Nephron (organoid): Measurements from ENCODE around the gene MLH3.

ENCODE experiments used
- H3K27ac Mint-ChIP-seq, 3 experiments: 2 replicates each; pipeline ENCODE4 v1.8.0; 2020; ENCODE audit warnings: mixed read lengths in 3 of 3, mild to moderate bottlenecking in 2 of 3, moderate library complexity in 1 of 3
- H3K27me3 Mint-ChIP-seq: 2 replicates; pipeline ENCODE4 v1.8.0; 2021; ENCODE audit warnings: low read depth, mild to moderate bottlenecking, moderate library complexity, mixed read lengths
- H3K36me3 Mint-ChIP-seq: 2 replicates; pipeline ENCODE4 v1.8.0; 2020; ENCODE audit warnings: low read depth, mixed read lengths
- H3K4me1 Mint-ChIP-seq: 2 replicates; pipeline ENCODE4 v1.8.0; 2020; ENCODE audit warnings: mixed read lengths
- H3K4me3 Mint-ChIP-seq, 3 experiments: 2 replicates each; pipeline ENCODE4 v1.8.0; 2020; ENCODE audit warnings: mild to moderate bottlenecking in 3 of 3, mixed read lengths in 3 of 3, moderate library complexity in 2 of 3
- H3K9me3 Mint-ChIP-seq: 2 replicates; pipeline ENCODE4 v1.8.0; 2020; ENCODE audit warnings: mixed read lengths
- CTCF ChIP-seq, 3 experiments: fragments of 200-600 bp; sonication (generic); IDR thresholded peaks; one replicate each; pipeline ENCODE4 v1.5.0; 2021; ENCODE audit warnings: antibody characterized with exemption in 3 of 3; ENCODE audit not compliant: unreplicated experiment in 3 of 3

MLH3 gene

GRCh38 chr14:75025082-75025481, 26.2 kb downstream of the MLH3 start:
- H3K27ac Mint-ChIP-seq: no peak overlapping the region
- no peak for TF ChIP-seq CTCF (IDR thresholded peaks at IDR 0.05; ENCODE audit: unreplicated experiment in 3 of 3)
- no peaks in the 10 kb centered on the region for H3K4me1 Mint-ChIP-seq
- no peaks in the 10 kb centered on the region for H3K27me3 Mint-ChIP-seq
- H3K9me3 Mint-ChIP-seq: no peaks in the 10 kb centered on the region
- peaks cover 48% of the 10 kb centered on the region for H3K36me3 Mint-ChIP-seq
- H3K4me3 Mint-ChIP-seq: no peak overlapping the region

GRCh38 chr14:75023108-75023507, 28.2 kb downstream of the MLH3 start:
- Mint-ChIP-seq H3K36me3 (peaks cover 47% of the 10 kb centered on the region), H3K4me1 (no peaks in the 10 kb centered on the region), H3K27ac (peak overlapping the region in 1 of 3 experiments; percentile 85), H3K27me3 (no peaks in the 10 kb centered on the region), H3K9me3 (no peaks in the 10 kb centered on the region), H3K4me3 (no peak overlapping the region)
- TF ChIP-seq CTCF (IDR thresholded peaks at IDR 0.05; ENCODE audit: unreplicated experiment in 3 of 3): no peak

GRCh38 chr14:75022655-75023054, 28.6 kb downstream of the MLH3 start:
- Mint-ChIP-seq H3K4me3 (no peak overlapping the region), H3K27ac (peak overlapping the region in 1 of 3 experiments; percentile 85), H3K36me3 (peaks cover 42% of the 10 kb centered on the region), H3K27me3 (no peaks in the 10 kb centered on the region), H3K4me1 (no peaks in the 10 kb centered on the region), H3K9me3 (no peaks in the 10 kb centered on the region)
- peak; percentile 36 to 43 (median 39) for TF ChIP-seq CTCF (IDR thresholded peaks at IDR 0.05; ENCODE audit: unreplicated experiment in 3 of 3)

GRCh38 chr14:75018694-75019093, 32.6 kb downstream of the MLH3 start:
- no peak overlapping the region for H3K4me3 Mint-ChIP-seq
- peaks cover 65% of the 10 kb centered on the region for H3K36me3 Mint-ChIP-seq
- peak overlapping the region; percentile 48 to 95 (median 51) for H3K27ac Mint-ChIP-seq
- no peaks in the 10 kb centered on the region for H3K27me3 Mint-ChIP-seq
- TF ChIP-seq CTCF (IDR thresholded peaks at IDR 0.05; ENCODE audit: unreplicated experiment in 3 of 3): no peak
- H3K9me3 Mint-ChIP-seq: no peaks in the 10 kb centered on the region
- H3K4me1 Mint-ChIP-seq: no peaks in the 10 kb centered on the region

- no peak for TF ChIP-seq CTCF (IDR thresholded peaks at IDR 0.05; ENCODE audit: unreplicated experiment in 3 of 3)
- Mint-ChIP-seq H3K4me1 (no peaks in the 10 kb centered on the region), H3K27ac (peak overlapping the region in 1 of 3 experiments; percentile 74), H3K4me3 (no peak overlapping the region), H3K9me3 (no peaks in the 10 kb centered on the region), H3K36me3 (peaks cover 61% of the 10 kb centered on the region), H3K27me3 (no peaks in the 10 kb centered on the region)
These were observed 34.5 kb downstream of the MLH3 start for GRCh38 chr14:75016815-75017214.

- Mint-ChIP-seq H3K9me3 (no peaks in the 10 kb centered on the region), H3K27me3 (no peaks in the 10 kb centered on the region), H3K36me3 (peaks cover 52% of the 10 kb centered on the region), H3K4me1 (peaks cover 6% of the 10 kb centered on the region), H3K4me3 (no peak overlapping the region), H3K27ac (peak overlapping the region in 1 of 3 experiments; percentile 70)
- TF ChIP-seq CTCF (IDR thresholded peaks at IDR 0.05; ENCODE audit: unreplicated experiment in 3 of 3): no peak
These were observed 35.8 kb downstream of the MLH3 start for GRCh38 chr14:75015496-75015895.
